ENCODE data around the gene APPBP2. TPM values are rescaled to one million over a fixed set of nuclear protein-coding genes. Genes with fewer than 3 reads are reported as not detected.

APPBP2 gene
- total RNA-seq, 1 experiment from 2014 or later, result 32.5 TPM

DNA sequence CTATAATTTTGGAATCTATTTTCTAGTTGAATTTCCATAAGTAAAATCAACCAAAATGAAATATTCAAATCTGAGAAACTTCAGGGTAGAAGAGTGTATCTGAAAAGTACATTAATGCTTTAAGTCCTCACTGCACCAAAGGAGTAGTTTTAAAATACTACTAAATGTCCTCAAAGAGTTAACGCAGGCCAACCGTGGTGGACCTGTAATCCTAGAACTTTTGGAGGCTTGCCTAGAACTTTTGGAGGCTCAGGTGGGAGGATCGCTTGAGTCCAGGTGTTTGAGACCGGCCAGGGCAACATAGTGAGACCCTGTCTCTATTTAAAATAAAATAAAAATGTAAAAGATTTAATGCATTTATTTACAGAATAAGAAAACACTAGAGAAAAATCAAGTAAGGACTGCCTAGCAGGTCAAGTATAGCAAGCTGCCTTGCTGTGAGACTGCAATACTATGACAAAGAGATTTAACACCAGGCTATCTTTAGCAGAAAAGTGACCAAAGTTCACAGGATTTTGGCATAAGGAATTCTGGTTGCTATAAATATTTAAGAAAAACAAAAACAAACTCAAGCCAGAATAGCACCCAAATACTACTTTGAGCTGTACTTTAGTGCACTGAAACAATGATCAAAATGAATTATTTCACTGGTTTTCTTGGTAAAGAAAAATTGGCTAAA lies 62.7 kb downstream of the APPBP2 start:
- Histone ChIP-seq H3F3A (ENCODE audit: insufficient read depth, low read depth) (peaks cover 5% of the 10 kb centered on the region), H3K4me2 (no peak overlapping the region), H3K27me3 (ENCODE audit: insufficient read depth, low read depth) (no peaks in the 10 kb centered on the region), H3K27ac (no peak overlapping the region), H3K9me2 (ENCODE audit: insufficient read depth) (no peaks in the 10 kb centered on the region), H3K79me2 (ENCODE audit: low read depth) (no peaks in the 10 kb centered on the region), H3K9me3 (ENCODE audit: insufficient read depth, low read depth) (no peaks in the 10 kb centered on the region), H3K4me3 (no peak overlapping the region), H4K20me1 (ENCODE audit: insufficient read depth) (no peaks in the 10 kb centered on the region), H2AFZ (no peak overlapping the region), H3K4me1 (replicated peaks; ENCODE audit: insufficient read depth) (no peaks in the 10 kb centered on the region), H3K36me3 (ENCODE audit: low read depth) (peaks cover 35% of the 10 kb centered on the region)
- CTCF ChIA-PET, result no interaction called here
- POLR2A ChIA-PET (ENCODE audit: unreplicated experiment), result interaction anchor here (0.5 kb wide), 1 partner anchor 189 kb away, joined by 3 read pairs; no protein-coding TSS in a partner anchor
- TF ChIP-seq EZH2 (IDR thresholded peaks at IDR 0.05; ENCODE audit: low read depth), result no peak
- TF ChIP-seq, protein P1, sequence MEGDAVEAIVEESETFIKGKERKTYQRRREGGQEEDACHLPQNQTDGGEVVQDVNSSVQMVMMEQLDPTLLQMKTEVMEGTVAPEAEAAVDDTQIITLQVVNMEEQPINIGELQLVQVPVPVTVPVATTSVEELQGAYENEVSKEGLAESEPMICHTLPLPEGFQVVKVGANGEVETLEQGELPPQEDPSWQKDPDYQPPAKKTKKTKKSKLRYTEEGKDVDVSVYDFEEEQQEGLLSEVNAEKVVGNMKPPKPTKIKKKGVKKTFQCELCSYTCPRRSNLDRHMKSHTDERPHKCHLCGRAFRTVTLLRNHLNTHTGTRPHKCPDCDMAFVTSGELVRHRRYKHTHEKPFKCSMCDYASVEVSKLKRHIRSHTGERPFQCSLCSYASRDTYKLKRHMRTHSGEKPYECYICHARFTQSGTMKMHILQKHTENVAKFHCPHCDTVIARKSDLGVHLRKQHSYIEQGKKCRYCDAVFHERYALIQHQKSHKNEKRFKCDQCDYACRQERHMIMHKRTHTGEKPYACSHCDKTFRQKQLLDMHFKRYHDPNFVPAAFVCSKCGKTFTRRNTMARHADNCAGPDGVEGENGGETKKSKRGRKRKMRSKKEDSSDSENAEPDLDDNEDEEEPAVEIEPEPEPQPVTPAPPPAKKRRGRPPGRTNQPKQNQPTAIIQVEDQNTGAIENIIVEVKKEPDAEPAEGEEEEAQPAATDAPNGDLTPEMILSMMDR (conservative IDR thresholded peaks at IDR 0.05), result no peak
- no peak for DNase-seq
- intact Hi-C loops (cut with micrococcal nuclease; ENCODE audit: unreplicated experiment), result no loop called here
- BruUV-seq (replicated peaks), result no TSS peak

GRCh38 chr17:60461584-60461983 lies 64.5 kb downstream of the APPBP2 start:
- Histone ChIP-seq H3K79me2 (ENCODE audit: low read depth) (no peaks in the 10 kb centered on the region), H4K20me1 (ENCODE audit: insufficient read depth) (no peaks in the 10 kb centered on the region), H3K4me1 (replicated peaks; ENCODE audit: insufficient read depth) (no peaks in the 10 kb centered on the region), H3K36me3 (ENCODE audit: low read depth) (peaks cover 30% of the 10 kb centered on the region), H3K4me2 (no peak overlapping the region), H3K9me3 (ENCODE audit: insufficient read depth, low read depth) (no peaks in the 10 kb centered on the region), H3K9me2 (ENCODE audit: insufficient read depth) (no peaks in the 10 kb centered on the region), H3K27ac (no peak overlapping the region), H3K27me3 (ENCODE audit: insufficient read depth, low read depth) (no peaks in the 10 kb centered on the region), H3K4me3 (no peak overlapping the region), H3F3A (ENCODE audit: insufficient read depth, low read depth) (peaks cover 1% of the 10 kb centered on the region), H2AFZ (no peak overlapping the region)
- intact Hi-C loops (cut with micrococcal nuclease; ENCODE audit: unreplicated experiment), result no loop called here
- no peak for DNase-seq
- ChIA-PET POLR2A (ENCODE audit: unreplicated experiment) (interaction anchor here (0.6 kb wide), 1 partner anchor 1304 kb away, joined by 15 read pairs; no protein-coding TSS in a partner anchor), CTCF (no interaction called here)
- TF ChIP-seq EZH2 (IDR thresholded peaks at IDR 0.05; ENCODE audit: low read depth), result no peak
- TF ChIP-seq, protein P1 (conservative IDR thresholded peaks at IDR 0.05), result no peak
- no TSS peak for BruUV-seq (replicated peaks)

DNA sequence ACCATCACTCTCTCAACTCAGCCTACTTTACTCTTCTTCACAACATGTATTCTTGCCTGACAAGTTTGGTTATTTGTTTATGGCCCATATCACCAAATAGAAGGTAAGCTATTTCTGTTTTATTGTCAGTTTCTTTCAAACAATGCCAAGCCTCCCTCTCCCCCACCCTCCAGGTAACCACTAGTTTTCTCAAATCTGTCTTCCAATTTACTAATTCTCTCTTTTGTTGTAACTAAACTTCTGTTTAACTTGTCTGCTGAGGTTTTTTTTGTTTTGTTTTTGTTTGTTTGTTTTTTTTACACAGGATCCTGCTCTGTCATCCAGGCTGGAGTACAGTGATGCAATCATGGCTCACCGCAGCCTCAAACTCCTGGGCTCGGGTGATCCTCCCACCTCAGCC lies 68.9 kb downstream of the APPBP2 start:
- no peak for DNase-seq
- Histone ChIP-seq H3K36me3 (ENCODE audit: low read depth) (peaks cover 28% of the 10 kb centered on the region), H3K9me2 (ENCODE audit: insufficient read depth) (no peaks in the 10 kb centered on the region), H3F3A (ENCODE audit: insufficient read depth, low read depth) (no peaks in the 10 kb centered on the region; the same call in none of the 2 replicates), H2AFZ (no peak overlapping the region), H3K4me3 (no peak overlapping the region), H3K4me2 (no peak overlapping the region), H3K27ac (no peak overlapping the region), H3K27me3 (ENCODE audit: insufficient read depth, low read depth) (no peaks in the 10 kb centered on the region), H3K4me1 (replicated peaks; ENCODE audit: insufficient read depth) (no peaks in the 10 kb centered on the region), H3K9me3 (ENCODE audit: insufficient read depth, low read depth) (no peaks in the 10 kb centered on the region), H4K20me1 (ENCODE audit: insufficient read depth) (no peaks in the 10 kb centered on the region), H3K79me2 (ENCODE audit: low read depth) (no peaks in the 10 kb centered on the region)
- POLR2A ChIA-PET (ENCODE audit: unreplicated experiment), result no interaction called here
- no TSS peak for BruUV-seq (replicated peaks)
- CTCF ChIA-PET, result no interaction called here
- intact Hi-C loops (cut with micrococcal nuclease; ENCODE audit: unreplicated experiment), result no loop called here
- TF ChIP-seq, protein P1 (conservative IDR thresholded peaks at IDR 0.05), result no peak
- TF ChIP-seq EZH2 (IDR thresholded peaks at IDR 0.05; ENCODE audit: low read depth), result no peak

Data from PC-9 (cell line).